Head of caudate nucleus (tissue), 42 donors: Measurements from ENCODE around the gene RAB5A.
A peak's percentile ranks its signal among the peaks of the same experiment; 100 is the strongest.
"Not testable (repeated sequence)": the region's sequence is repeated elsewhere in the genome, so short reads cannot be mapped to it uniquely, and the experiment has no call there.

ENCODE experiments used
- DNase-seq, 42 donors: peaks; one replicate each; pipeline versions ENCODE4 v3.0.0 to v3.0.0-alpha.2; 2020 to 2021; ENCODE audit warnings: mixed read lengths in 7 of 42
- intact Hi-C: fragments of 100-400 bp; cut with DNase I; formaldehyde crosslinking; loops from one replicate; pipeline ENCODE4 v1.15.0; 2022

The RAB5A gene

GRCh38 chr3:19946832-19947548 lies at the start of gene RAB5A:
RAB5A (plus strand) TSS chr3:19947097; CDS start chr3:19950899, 3,802 bp downstream.
- peak; percentile 92 to 98 (median 97) for DNase-seq
- intact Hi-C loops, result loop anchor here (5.0 kb wide), 1 partner anchor 95 kb away; the partner anchor contains the start of gene KAT2B

GRCh38 chr3:19898721-19899120 lies 48.2 kb upstream of the RAB5A start:
- intact Hi-C loops, result no loop called here
- DNase-seq, result no peak

GRCh38 chr3:19899264-19899663 lies 47.6 kb upstream of the RAB5A start:
- intact Hi-C loops, result no loop called here
- DNase-seq, result no peak

GRCh38 chr3:19899833-19900232 lies 47.1 kb upstream of the RAB5A start:
- intact Hi-C loops, DNase-seq: not testable (repeated sequence)

GRCh38 chr3:19901337-19901736 lies 45.6 kb upstream of the RAB5A start:
- no peak for DNase-seq

GRCh38 chr3:19901918-19902317 lies 45.0 kb upstream of the RAB5A start:
- intact Hi-C loops, result no loop called here
- no peak for DNase-seq

More at GRCh38 chr3:19901337-19901736, 45.6 kb upstream of the RAB5A start:
- intact Hi-C loops, result no loop called here

- no peak for DNase-seq
- intact Hi-C loops, result no loop called here
Measured at GRCh38 chr3:19903649-19904048, 43.2 kb upstream of the RAB5A start.

GRCh38 chr3:19907523-19907922 lies 39.4 kb upstream of the RAB5A start:
- no peak for DNase-seq
- intact Hi-C loops, result no loop called here

- intact Hi-C loops, result no loop called here
Measured at GRCh38 chr3:19911452-19911851, 35.4 kb upstream of the RAB5A start.

GRCh38 chr3:19917167-19917566 lies 29.7 kb upstream of the RAB5A start:
- intact Hi-C loops, result no loop called here
- no peak for DNase-seq

More at GRCh38 chr3:19911452-19911851, 35.4 kb upstream of the RAB5A start:
- no peak for DNase-seq

GRCh38 chr3:19920401-19921080 lies 26.4 kb upstream of the RAB5A start:
- no peak for DNase-seq
- intact Hi-C loops, result no loop called here

GRCh38 chr3:19931180-19931692 lies 15.7 kb upstream of the RAB5A start:
- DNase-seq, result peak in 8 of 42 donors; percentile 4 to 20 (median 16)
- intact Hi-C loops, result no loop called here

GRCh38 chr3:19931767-19932188 lies 15.1 kb upstream of the RAB5A start:
- intact Hi-C loops, result no loop called here
- DNase-seq, result no peak

GRCh38 chr3:19932422-19932821 lies 14.5 kb upstream of the RAB5A start:
- intact Hi-C loops, result no loop called here
- DNase-seq, result no peak

- no peak for DNase-seq
- intact Hi-C loops, result no loop called here
Measured at GRCh38 chr3:19934098-19934566, 12.8 kb upstream of the RAB5A start, which contains the start of gene EFHB. EFHB (minus strand) TSS chr3:19934217; CDS start chr3:19934018, 199 bp downstream.

- intact Hi-C loops, result no loop called here
- DNase-seq, result no peak
Measured at GRCh38 chr3:19937459-19938294, 9.2 kb upstream of the RAB5A start.

GRCh38 chr3:19938295-19938627 lies 8.6 kb upstream of the RAB5A start:
- DNase-seq, result no peak
- intact Hi-C loops, result no loop called here

- DNase-seq, result no peak
- intact Hi-C loops, result no loop called here
Measured at GRCh38 chr3:19940643-19941042, 6.3 kb upstream of the RAB5A start.

GRCh38 chr3:19945534-19945933 lies 1.4 kb upstream of the RAB5A start:
- intact Hi-C loops, result loop anchor here (5.0 kb wide), 1 partner anchor 97 kb away; the partner anchor contains the start of gene KAT2B
- no peak for DNase-seq
